Keratinocyte (primary cell): ENCODE results near the gene PALD1. TPM values are rescaled to one million over a fixed set of nuclear protein-coding genes. Genes with fewer than 3 reads are reported as not detected.

Experiments used
- DNase-seq: peaks from one replicate; pipeline ENCODE4 v3.0.0-alpha.2; 2011; ENCODE audit warnings: low read depth, missing footprints, low spot score
- FAIRE-seq: peaks from 2 replicates; lab custom pipeline; 2011; peaks lifted over from hg19 to GRCh38; lab: Jason Lieb, UNC
- H2AFZ ChIP-seq: 2 replicates; pipeline ENCODE4 v1.6.0; 2012; ENCODE audit warnings: low read length, control low read depth, inconsistent platforms; ENCODE audit not compliant: control insufficient read depth
- H3K27ac ChIP-seq: 2 replicates; pipeline ENCODE4 v1.5.1; 2011; ENCODE audit warnings: low read length; ENCODE audit not compliant: control insufficient read depth, insufficient read depth
- H3K27me3 ChIP-seq: 3 replicates; pipeline ENCODE4 v1.6.0; 2011; ENCODE audit warnings: low read length; ENCODE audit not compliant: control insufficient read depth, insufficient read depth; ENCODE audit errors: extremely low read depth
- H3K36me3 ChIP-seq, 2 experiments: 2 replicates in 1 of 2; 3 replicates in 1 of 2; pipeline ENCODE4 v1.5.1; 2011; ENCODE audit warnings: low read length in 2 of 2, mild to moderate bottlenecking in 1 of 2; ENCODE audit not compliant: control insufficient read depth in 2 of 2, insufficient read depth in 2 of 2; ENCODE audit errors: extremely low read depth in 1 of 2
- H3K4me1 ChIP-seq: 3 replicates; pipeline ENCODE4 v1.5.1; 2011; ENCODE audit warnings: low read length; ENCODE audit not compliant: control insufficient read depth, insufficient read depth; ENCODE audit errors: extremely low read depth
- H3K4me2 ChIP-seq: 3 replicates; pipeline ENCODE4 v1.6.0; 2011; ENCODE audit warnings: low read depth, low read length; ENCODE audit not compliant: control insufficient read depth, insufficient read depth; ENCODE audit errors: extremely low read depth
- H3K4me3 ChIP-seq, 3 experiments: fragments of 200-600 bp in 1 of 3; sonication (generic) in 1 of 3; 2 replicates in 2 of 3; 3 replicates in 1 of 3; pipeline ENCODE4 v1.5.1; 2011 to 2016; ENCODE audit warnings: low read length in 3 of 3, mild to moderate bottlenecking in 3 of 3, control low read depth in 2 of 3, inconsistent platforms in 1 of 3, low read depth in 1 of 3, mixed read lengths in 1 of 3, mixed run types in 1 of 3, moderate library complexity in 1 of 3; ENCODE audit not compliant: control insufficient read depth in 2 of 3, insufficient read depth in 2 of 3; ENCODE audit errors: extremely low read depth in 1 of 3
- H3K79me2 ChIP-seq: 2 replicates; pipeline ENCODE4 v1.6.0; 2012; ENCODE audit warnings: low read length; ENCODE audit not compliant: control insufficient read depth, insufficient read depth
- H3K9ac ChIP-seq: 3 replicates; pipeline ENCODE4 v1.6.0; 2011; ENCODE audit warnings: low read length; ENCODE audit not compliant: control insufficient read depth, insufficient read depth; ENCODE audit errors: extremely low read depth
- H3K9me1 ChIP-seq: 3 replicates; pipeline ENCODE4 v1.6.0; 2011; ENCODE audit warnings: low read length; ENCODE audit not compliant: control insufficient read depth, insufficient read depth; ENCODE audit errors: extremely low read depth
- H3K9me3 ChIP-seq: 2 replicates; pipeline ENCODE4 v1.5.1; 2012; ENCODE audit warnings: low read depth, low read length; ENCODE audit not compliant: control insufficient read depth
- H4K20me1 ChIP-seq: 3 replicates; pipeline ENCODE4 v1.6.0; 2011; ENCODE audit warnings: low read length; ENCODE audit not compliant: control insufficient read depth, insufficient read depth; ENCODE audit errors: extremely low read depth
- EZH2 ChIP-seq: IDR thresholded peaks from one replicate; pipeline ENCODE4 v1.6.1; 2012; ENCODE audit warnings: inconsistent platforms, mild to moderate bottlenecking, low read length, moderate library complexity
- dilution Hi-C: fragments of 300-500 bp; cut with MboI; formaldehyde crosslinking; loops from one replicate; pipeline ENCODE4 v1.7.0; 2020; ENCODE audit warnings: low sequenced_read_pairs; ENCODE audit not compliant: extremely low pct_ligation_motif_present
- polyA plus RNA-seq, 5 experiments: library from polyadenylated mRNA; depleted of rRNA in 3 of 5; stranded (reverse) in 3 of 5; stranded (forward) in 1 of 5; unstranded in 1 of 5; fragments of >200 nt; gene quantifications; 1 replicate in 1 of 5; 2 replicates in 3 of 5; 3 replicates in 1 of 5; pipeline versions ENCODE4 v1.2.1 to v1.2.3, GENCODE V29; 2011 to 2012; ENCODE audit warnings: missing spikeins in 2 of 5, low read depth in 1 of 5, low replicate concordance in 1 of 5
- TF ChIP-seq, protein P1 (sequence below), 3 experiments: IDR thresholded peaks in 1 of 3; conservative IDR thresholded peaks in 1 of 3; optimal IDR thresholded peaks in 1 of 3; 2 replicates in 2 of 3; 3 replicates in 1 of 3; pipeline versions ENCODE3 to v1.5.1; 2011; ENCODE audit warnings: low read length in 3 of 3, mild to moderate bottlenecking in 3 of 3, moderate library complexity in 2 of 3, control low read depth in 1 of 3, inconsistent platforms in 1 of 3; ENCODE audit not compliant: insufficient read depth in 2 of 3; ENCODE audit errors: extremely low read depth in 1 of 3

Gene PALD1
- polyA plus RNA-seq, 1 donor (not counting 4 experiments of a cell fraction or from before 2014, with no cell fraction given): 0.83 TPM

DNA sequence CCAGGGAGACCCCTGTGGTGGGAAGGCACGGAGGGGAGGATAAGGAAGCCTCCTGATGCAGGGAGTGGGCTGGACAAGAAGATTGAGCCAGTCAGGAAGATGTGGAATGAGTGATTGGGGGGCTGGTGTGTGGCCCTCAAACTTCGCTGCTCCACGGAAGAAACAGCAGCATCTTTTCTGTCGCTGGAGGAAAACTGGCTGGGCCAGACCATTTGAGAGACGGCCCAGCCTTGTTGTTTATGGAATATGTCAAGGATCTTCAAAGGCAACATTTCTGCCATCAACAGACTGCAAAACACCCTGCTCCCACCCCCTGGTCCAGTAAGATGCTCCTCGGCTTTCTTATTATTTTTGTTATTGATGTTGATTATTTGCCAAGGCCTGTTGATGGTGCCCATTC lies 29.4 kb downstream of the PALD1 start:
- dilution Hi-C loops: no loop called here
- no peaks in the 10 kb centered on the region for H3K9me1 ChIP-seq
- H3K79me2 ChIP-seq: no peaks in the 10 kb centered on the region
- H3K4me3 ChIP-seq: no peak overlapping the region
- no peaks in the 10 kb centered on the region for H4K20me1 ChIP-seq
- no peaks in the 10 kb centered on the region for H3K9me3 ChIP-seq
- H3K4me2 ChIP-seq: no peak overlapping the region
- H3K9ac ChIP-seq: no peak overlapping the region
- no peak for DNase-seq
- TF ChIP-seq EZH2: no peak
- TF ChIP-seq, protein P1, sequence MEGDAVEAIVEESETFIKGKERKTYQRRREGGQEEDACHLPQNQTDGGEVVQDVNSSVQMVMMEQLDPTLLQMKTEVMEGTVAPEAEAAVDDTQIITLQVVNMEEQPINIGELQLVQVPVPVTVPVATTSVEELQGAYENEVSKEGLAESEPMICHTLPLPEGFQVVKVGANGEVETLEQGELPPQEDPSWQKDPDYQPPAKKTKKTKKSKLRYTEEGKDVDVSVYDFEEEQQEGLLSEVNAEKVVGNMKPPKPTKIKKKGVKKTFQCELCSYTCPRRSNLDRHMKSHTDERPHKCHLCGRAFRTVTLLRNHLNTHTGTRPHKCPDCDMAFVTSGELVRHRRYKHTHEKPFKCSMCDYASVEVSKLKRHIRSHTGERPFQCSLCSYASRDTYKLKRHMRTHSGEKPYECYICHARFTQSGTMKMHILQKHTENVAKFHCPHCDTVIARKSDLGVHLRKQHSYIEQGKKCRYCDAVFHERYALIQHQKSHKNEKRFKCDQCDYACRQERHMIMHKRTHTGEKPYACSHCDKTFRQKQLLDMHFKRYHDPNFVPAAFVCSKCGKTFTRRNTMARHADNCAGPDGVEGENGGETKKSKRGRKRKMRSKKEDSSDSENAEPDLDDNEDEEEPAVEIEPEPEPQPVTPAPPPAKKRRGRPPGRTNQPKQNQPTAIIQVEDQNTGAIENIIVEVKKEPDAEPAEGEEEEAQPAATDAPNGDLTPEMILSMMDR (optimal IDR thresholded peaks at IDR 0.05 in 1 of 3, IDR thresholded peaks at IDR 0.05 in 1 of 3, conservative IDR thresholded peaks at IDR 0.05 in 1 of 3; ENCODE audit: extremely low read depth in 1 of 3, insufficient read depth in 2 of 3, low read length in 3 of 3): no peak
- no peaks in the 10 kb centered on the region for H3K27me3 ChIP-seq
- H3K4me1 ChIP-seq: no peaks in the 10 kb centered on the region
- H2AFZ ChIP-seq: no peak overlapping the region
- FAIRE-seq: no peak
- no peaks in the 10 kb centered on the region for H3K36me3 ChIP-seq
- no peak overlapping the region for H3K27ac ChIP-seq

DNA sequence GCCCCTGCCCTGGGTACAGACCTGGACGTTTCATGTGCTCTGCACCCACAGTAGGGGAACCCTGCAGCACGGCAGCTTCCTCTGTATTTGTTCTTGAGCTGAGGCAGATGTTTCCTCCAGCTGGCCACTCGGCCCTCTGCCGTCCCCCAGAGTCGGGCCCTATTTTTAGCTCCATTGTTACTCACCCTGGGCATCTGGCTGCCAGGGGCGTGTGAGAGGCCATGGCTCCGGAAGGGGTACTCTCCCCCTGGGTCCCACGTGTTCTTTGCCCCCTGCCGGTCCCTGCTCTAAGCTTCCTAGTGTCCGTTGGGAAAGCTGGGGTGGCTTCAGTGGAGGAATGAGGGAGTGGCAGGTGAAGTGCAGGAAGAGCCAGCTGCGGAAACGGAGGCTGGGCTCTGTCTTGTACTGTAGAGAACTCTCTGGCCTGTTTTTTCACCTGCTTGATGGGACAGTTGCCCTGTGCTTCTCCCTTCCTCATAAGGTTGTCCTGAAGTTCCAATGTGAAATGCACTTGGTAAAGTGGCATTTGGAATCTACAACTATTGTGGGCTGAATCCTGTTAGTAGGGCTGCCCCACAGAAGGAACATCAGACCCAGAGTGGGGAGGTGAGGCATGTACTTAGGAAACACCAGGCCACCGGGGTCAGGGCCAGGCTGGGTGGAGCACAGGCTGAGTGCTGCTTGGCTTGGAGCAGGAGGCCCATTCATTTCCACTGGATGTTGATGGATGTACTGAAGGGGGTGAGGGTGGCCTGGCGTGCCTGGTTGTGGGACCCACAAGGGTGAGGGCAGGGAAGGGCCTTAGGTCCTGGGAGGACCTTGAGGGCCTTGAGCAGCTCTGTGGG lies 30.6 kb downstream of the PALD1 start:
- Histone ChIP-seq H3K9me1 (no peaks in the 10 kb centered on the region), H3K36me3 (no peaks in the 10 kb centered on the region), H3K4me2 (no peak overlapping the region), H3K4me3 (no peak overlapping the region), H3K27me3 (no peaks in the 10 kb centered on the region), H3K79me2 (no peaks in the 10 kb centered on the region), H3K27ac (no peak overlapping the region), H3K4me1 (no peaks in the 10 kb centered on the region), H3K9me3 (no peaks in the 10 kb centered on the region), H2AFZ (no peak overlapping the region), H4K20me1 (no peaks in the 10 kb centered on the region), H3K9ac (no peak overlapping the region)
- TF ChIP-seq EZH2: no peak
- no peak for DNase-seq
- no peak for FAIRE-seq
- dilution Hi-C loops: no loop called here
